Central memory CD8-positive, alpha-beta T cell (primary cell): ENCODE data around the gene GPC5.
A peak's percentile ranks its signal among the peaks of the same experiment; 100 is the strongest.

Experiments used
- ATAC-seq: fragments of 150-1000 bp; cut with Tn5 transposase; replicated peaks from 2 replicates; pipeline ENCODE4 v1.10.0; 2022; ENCODE audit warnings: mild to moderate bottlenecking, moderate FRiP score, moderate number of reproducible peaks; ENCODE audit not compliant: poor library complexity, severe bottlenecking; ENCODE audit errors: extremely low read depth
- DNase-seq, 2 donors: peaks; one replicate each; pipeline ENCODE4 v3.0.0; 2021; ENCODE audit warnings: low spot score in 2 of 2
- H3K27ac Mint-ChIP-seq: one replicate; pipeline ENCODE4 v1.8.0; 2022; ENCODE audit warnings: low read depth, mild to moderate bottlenecking, moderate library complexity, mixed read lengths
- H3K27me3 Mint-ChIP-seq: one replicate; pipeline ENCODE4 v1.8.0; 2022; ENCODE audit warnings: mixed read lengths
- H3K36me3 Mint-ChIP-seq: one replicate; pipeline ENCODE4 v1.8.0; 2022; ENCODE audit warnings: mild to moderate bottlenecking, moderate library complexity, mixed read lengths; ENCODE audit not compliant: insufficient read depth
- H3K4me1 Mint-ChIP-seq: one replicate; pipeline ENCODE4 v1.8.0; 2022; ENCODE audit warnings: mixed read lengths
- H3K4me3 Mint-ChIP-seq: one replicate; pipeline ENCODE4 v1.8.0; 2022; ENCODE audit warnings: mild to moderate bottlenecking, moderate library complexity, mixed read lengths
- H3K9me3 Mint-ChIP-seq: one replicate; pipeline ENCODE4 v1.8.0; 2022; ENCODE audit warnings: mixed read lengths

Gene GPC5

DNA sequence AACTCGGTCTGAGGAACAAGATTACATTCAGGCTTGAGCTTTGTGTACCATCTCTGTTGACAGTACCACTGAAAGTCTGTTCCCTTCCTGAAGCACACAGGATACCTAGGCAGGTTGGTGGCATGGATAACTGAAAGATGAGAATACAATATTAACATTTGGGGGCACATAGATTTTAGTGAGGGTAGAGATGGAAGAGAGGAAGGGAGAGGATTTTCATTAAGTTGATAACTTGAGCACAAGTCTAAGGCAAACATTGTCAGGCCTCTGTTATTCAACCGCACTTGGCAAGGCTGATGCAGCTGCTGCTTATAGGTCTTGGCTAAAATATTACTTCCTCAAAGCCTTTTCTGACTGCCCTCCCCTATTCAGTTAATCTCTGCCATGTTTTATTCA is 40.0 kb upstream of the GPC5 start:
- Mint-ChIP-seq H3K27ac (no peak overlapping the region), H3K27me3 (no peaks in the 10 kb centered on the region), H3K4me3 (no peak overlapping the region), H3K9me3 (no peaks in the 10 kb centered on the region), H3K36me3 (peaks cover 23% of the 10 kb centered on the region), H3K4me1 (no peaks in the 10 kb centered on the region)
- DNase-seq: no peak
- no peak for ATAC-seq

DNA sequence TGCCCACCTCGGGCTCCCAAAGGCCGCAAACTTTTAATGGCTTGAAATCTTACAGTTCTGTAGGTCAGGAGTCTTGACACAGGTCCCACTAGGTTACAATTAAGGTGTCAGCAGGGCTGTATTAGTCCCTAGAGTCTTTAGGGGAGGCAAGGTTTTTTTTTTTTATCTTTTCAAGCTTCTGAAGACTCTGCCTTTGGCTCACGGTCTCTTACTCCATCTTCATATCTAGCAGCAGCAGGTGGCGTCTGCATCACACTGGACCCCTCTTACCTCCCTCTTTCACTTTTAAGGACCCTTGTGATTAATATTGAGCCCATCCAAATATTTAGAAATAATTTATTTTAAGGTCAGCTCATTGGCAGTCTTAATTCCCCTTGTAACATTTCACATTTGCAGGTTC is 39.3 kb upstream of the GPC5 start:
- H3K27ac Mint-ChIP-seq: no peak overlapping the region

GRCh38 chr13:91359631-91360030 is 38.8 kb upstream of the GPC5 start:
- H3K27me3 Mint-ChIP-seq: no peaks in the 10 kb centered on the region
- DNase-seq (no peak), ATAC-seq (no peak)
- H3K9me3 Mint-ChIP-seq: no peaks in the 10 kb centered on the region
- peaks cover 14% of the 10 kb centered on the region for H3K36me3 Mint-ChIP-seq
- H3K27ac Mint-ChIP-seq: no peak overlapping the region
- H3K4me1 Mint-ChIP-seq: no peaks in the 10 kb centered on the region
- no peak overlapping the region for H3K4me3 Mint-ChIP-seq

More for the DNA sequence above, 39.3 kb upstream of the GPC5 start:
- no peaks in the 10 kb centered on the region for H3K9me3 Mint-ChIP-seq
- no peak for ATAC-seq
- H3K27me3 Mint-ChIP-seq: no peaks in the 10 kb centered on the region
- peaks cover 17% of the 10 kb centered on the region for H3K36me3 Mint-ChIP-seq
- H3K4me3 Mint-ChIP-seq: no peak overlapping the region
- no peaks in the 10 kb centered on the region for H3K4me1 Mint-ChIP-seq
- DNase-seq: no peak

- Mint-ChIP-seq H3K27ac (no peak overlapping the region), H3K27me3 (no peaks in the 10 kb centered on the region), H3K36me3 (peaks cover 11% of the 10 kb centered on the region), H3K4me1 (no peaks in the 10 kb centered on the region), H3K4me3 (no peak overlapping the region), H3K9me3 (no peaks in the 10 kb centered on the region)
- ATAC-seq (no peak), DNase-seq (no peak)
Observed at GRCh38 chr13:91360246-91360751, 38.1 kb upstream of the GPC5 start.

GRCh38 chr13:91361755-91362271 is 36.6 kb upstream of the GPC5 start:
- no peaks in the 10 kb centered on the region for H3K9me3 Mint-ChIP-seq
- H3K4me1 Mint-ChIP-seq: no peaks in the 10 kb centered on the region
- peaks cover 5% of the 10 kb centered on the region for H3K36me3 Mint-ChIP-seq
- no peak overlapping the region for H3K27ac Mint-ChIP-seq
- no peaks in the 10 kb centered on the region for H3K27me3 Mint-ChIP-seq
- H3K4me3 Mint-ChIP-seq: no peak overlapping the region
- ATAC-seq (no peak), DNase-seq (no peak)

DNA sequence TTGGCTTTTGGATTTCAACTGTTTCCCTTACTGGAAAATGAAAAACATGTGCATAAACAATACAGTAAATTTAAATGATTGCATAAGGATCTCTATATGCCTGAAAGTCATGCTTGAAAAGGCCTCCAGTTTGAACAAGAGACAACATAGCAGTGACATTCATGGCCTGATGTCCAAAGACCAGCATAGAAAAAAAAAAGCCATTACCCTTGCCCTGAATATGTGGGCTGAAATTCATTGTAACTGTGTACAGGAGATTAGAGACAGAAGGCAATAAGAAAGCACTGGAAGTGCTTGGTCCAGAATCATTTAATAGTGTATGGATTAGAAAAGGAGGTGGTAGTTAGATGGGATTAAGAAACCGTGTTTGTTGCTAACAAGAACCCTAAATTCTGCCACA is 35.5 kb upstream of the GPC5 start:
- H3K36me3 Mint-ChIP-seq: no peaks in the 10 kb centered on the region
- H3K27me3 Mint-ChIP-seq: no peaks in the 10 kb centered on the region
- H3K4me3 Mint-ChIP-seq: no peak overlapping the region
- H3K9me3 Mint-ChIP-seq: no peaks in the 10 kb centered on the region
- H3K27ac Mint-ChIP-seq: no peak overlapping the region
- H3K4me1 Mint-ChIP-seq: no peaks in the 10 kb centered on the region
- DNase-seq (no peak), ATAC-seq (no peak)

GRCh38 chr13:91368101-91368500 is 30.3 kb upstream of the GPC5 start:
- DNase-seq (no peak), ATAC-seq (no peak)
- Mint-ChIP-seq H3K27me3 (peaks cover 22% of the 10 kb centered on the region), H3K27ac (no peak overlapping the region), H3K9me3 (no peaks in the 10 kb centered on the region), H3K36me3 (no peaks in the 10 kb centered on the region), H3K4me1 (no peaks in the 10 kb centered on the region), H3K4me3 (no peak overlapping the region)

DNA sequence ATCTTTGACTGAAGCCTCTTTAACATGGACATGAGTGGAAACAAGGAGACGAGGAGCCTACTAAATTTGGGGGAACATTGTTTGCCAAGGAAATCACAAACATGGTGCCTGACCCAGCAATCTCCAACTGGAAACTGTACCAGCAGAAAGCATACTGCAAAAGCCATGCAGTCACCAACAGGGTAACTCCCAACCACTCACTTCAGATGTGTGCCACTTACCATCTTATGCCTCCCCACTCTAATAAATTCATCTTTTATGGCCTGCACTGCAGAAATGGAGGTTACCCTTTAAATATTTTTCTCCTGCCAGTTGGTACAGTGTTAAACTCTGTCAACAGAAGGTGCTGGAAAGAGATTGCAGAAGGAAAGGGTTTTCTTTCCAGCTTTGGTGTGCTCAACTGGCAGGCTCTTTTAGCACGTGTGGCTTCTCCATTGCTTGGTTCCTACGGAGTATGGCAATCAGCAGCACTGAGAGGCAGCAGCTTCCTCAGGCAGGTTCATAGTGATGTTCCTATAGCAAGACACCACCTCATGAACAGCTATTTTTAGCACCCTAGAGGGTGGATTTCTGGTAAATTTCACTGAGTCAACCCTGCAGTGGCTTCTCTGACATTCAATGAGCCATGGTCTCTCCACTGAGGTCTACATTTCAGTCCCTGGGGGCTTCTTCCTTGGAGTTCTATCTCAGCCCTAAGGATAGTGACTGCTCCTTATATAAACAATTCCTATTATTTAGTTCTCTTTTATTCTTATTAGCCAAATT is 29.6 kb upstream of the GPC5 start:
- peaks cover 30% of the 10 kb centered on the region for H3K27me3 Mint-ChIP-seq
- no peaks in the 10 kb centered on the region for H3K4me1 Mint-ChIP-seq
- no peak overlapping the region for H3K27ac Mint-ChIP-seq
- no peak for DNase-seq
- no peak overlapping the region for H3K4me3 Mint-ChIP-seq
- ATAC-seq: no peak
- H3K9me3 Mint-ChIP-seq: no peaks in the 10 kb centered on the region
- no peaks in the 10 kb centered on the region for H3K36me3 Mint-ChIP-seq

DNA sequence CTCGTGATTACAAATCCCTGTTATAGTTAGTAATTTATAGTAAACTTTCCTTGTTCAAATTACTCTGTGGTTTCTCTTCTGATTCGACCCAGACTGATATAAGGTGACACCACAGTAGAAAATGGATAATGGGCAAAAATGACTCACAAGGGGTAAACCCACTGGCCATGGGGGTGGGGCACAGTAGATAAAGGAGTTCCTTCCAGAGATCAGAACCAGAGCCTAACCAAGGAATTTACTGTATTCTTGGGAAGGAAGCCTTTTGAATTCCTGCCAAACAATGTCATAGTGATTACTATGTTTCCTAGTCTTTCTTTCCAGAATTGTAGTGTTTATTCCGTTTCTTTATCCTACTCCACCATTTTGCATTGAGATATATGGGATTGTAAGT is 29.0 kb upstream of the GPC5 start:
- Mint-ChIP-seq H3K9me3 (no peaks in the 10 kb centered on the region), H3K4me1 (no peaks in the 10 kb centered on the region), H3K36me3 (no peaks in the 10 kb centered on the region), H3K4me3 (no peak overlapping the region), H3K27me3 (peaks cover 36% of the 10 kb centered on the region), H3K27ac (no peak overlapping the region)
- no peak for DNase-seq
- ATAC-seq: no peak

DNA sequence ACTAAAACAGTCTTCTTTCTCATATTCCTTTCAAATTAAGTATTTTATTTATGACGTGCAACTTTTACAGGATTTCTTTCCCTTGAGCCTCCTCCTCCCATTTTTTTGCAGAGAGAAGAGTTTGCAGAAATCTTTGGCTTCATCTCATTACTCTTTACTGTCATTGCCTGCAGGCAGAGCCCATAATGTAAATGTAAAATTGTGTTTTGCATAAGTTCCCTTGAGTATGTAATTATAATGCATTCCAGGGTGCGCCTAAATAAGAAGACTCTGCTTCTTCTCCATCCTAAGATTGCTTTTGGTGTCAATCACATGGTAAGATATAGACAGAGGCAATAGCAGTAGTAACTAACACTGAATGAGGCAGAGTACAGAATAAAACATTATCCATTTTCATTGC is 27.9 kb upstream of the GPC5 start:
- Mint-ChIP-seq H3K4me1 (peaks cover 6% of the 10 kb centered on the region), H3K9me3 (no peaks in the 10 kb centered on the region), H3K27me3 (peaks cover 38% of the 10 kb centered on the region), H3K36me3 (no peaks in the 10 kb centered on the region), H3K4me3 (no peak overlapping the region), H3K27ac (no peak overlapping the region)
- ATAC-seq: no peak
- DNase-seq: no peak

DNA sequence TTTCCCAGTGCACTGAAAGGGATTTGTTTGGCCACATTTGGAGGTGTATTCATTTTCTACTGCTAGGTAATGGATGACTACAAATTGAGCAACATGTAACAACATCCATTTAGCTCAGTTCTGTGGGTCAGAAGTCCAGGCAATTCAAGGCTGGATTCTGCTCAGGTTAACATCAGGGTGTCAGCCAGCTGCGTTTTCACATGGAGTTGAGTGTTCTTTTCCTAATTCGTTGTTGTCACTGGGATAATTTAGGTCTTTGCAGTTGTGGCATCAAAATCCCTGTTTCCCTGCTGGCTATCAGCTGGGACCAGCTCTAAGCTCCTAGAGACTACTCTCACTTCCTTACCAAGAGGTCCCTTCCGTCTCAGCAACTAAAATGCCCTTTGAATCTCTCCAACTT is 25.5 kb upstream of the GPC5 start:
- Mint-ChIP-seq H3K4me1 (peaks cover 6% of the 10 kb centered on the region), H3K4me3 (no peak overlapping the region), H3K36me3 (no peaks in the 10 kb centered on the region), H3K27ac (no peak overlapping the region), H3K9me3 (no peaks in the 10 kb centered on the region), H3K27me3 (peaks cover 38% of the 10 kb centered on the region)
- DNase-seq (no peak), ATAC-seq (no peak)

DNA sequence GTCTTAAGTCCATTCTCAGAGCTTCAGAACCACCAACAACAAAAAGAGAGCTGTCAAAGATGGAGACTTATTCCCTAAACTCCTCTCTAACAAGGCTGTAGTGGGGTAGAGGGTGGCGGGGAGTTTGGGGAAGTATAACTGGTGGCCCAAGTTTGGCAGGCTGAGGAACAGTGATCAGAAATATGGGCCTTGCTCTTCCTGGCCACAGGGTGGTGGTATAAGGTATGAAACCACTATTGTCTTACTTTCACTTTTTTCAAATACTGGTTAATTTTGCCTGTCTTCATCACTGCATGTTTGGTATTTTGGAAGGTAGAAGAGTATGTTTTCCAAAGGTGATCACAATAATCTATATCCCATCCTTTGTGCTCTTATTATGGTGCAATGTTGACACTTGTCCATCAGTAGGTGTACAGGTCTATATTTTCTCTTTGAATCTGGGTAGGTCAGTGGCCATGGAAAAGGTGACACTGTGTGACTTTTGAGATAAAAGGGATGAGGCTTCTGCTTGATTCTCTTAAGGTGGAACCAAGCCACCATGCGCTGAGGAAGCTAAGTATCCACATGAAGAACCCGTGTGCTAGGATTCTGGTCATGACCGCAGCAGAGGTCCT is 23.2 kb upstream of the GPC5 start:
- H3K9me3 Mint-ChIP-seq: no peaks in the 10 kb centered on the region
- peaks cover 6% of the 10 kb centered on the region for H3K4me1 Mint-ChIP-seq
- no peak overlapping the region for H3K4me3 Mint-ChIP-seq
- H3K27ac Mint-ChIP-seq: no peak overlapping the region
- H3K36me3 Mint-ChIP-seq: peaks cover 2% of the 10 kb centered on the region
- H3K27me3 Mint-ChIP-seq: peaks cover 24% of the 10 kb centered on the region
- ATAC-seq: peak; percentile 43
- no peak for DNase-seq

GRCh38 chr13:91381371-91381770 is 17.1 kb upstream of the GPC5 start:
- ATAC-seq: no peak
- no peaks in the 10 kb centered on the region for H3K4me1 Mint-ChIP-seq
- H3K4me3 Mint-ChIP-seq: no peak overlapping the region
- H3K9me3 Mint-ChIP-seq: no peaks in the 10 kb centered on the region
- peaks cover 2% of the 10 kb centered on the region for H3K36me3 Mint-ChIP-seq
- H3K27me3 Mint-ChIP-seq: peaks cover 14% of the 10 kb centered on the region
- H3K27ac Mint-ChIP-seq: no peak overlapping the region
- DNase-seq: no peak
